HEK293T (cell line): ENCODE data around the gene RNF144B.

ENCODE experiments used
- CTCF ChIA-PET: fragments of 350-600 bp; formaldehyde crosslinking; extraction: SDS; loops from one replicate; lab custom pipeline; 2021; ENCODE audit warnings: antibody characterized with exemption, inconsistent platforms; lab: Yijun Ruan, JAX
- POLR2A ChIA-PET: fragments of 350-600 bp; formaldehyde crosslinking; extraction: SDS; loops from one replicate; lab custom pipeline; 2020; ENCODE audit warnings: antibody characterized with exemption, inconsistent platforms; lab: Yijun Ruan, JAX
- DNase-seq: peaks from one replicate; pipeline ENCODE4 v3.0.0; 2012; ENCODE audit warnings: mixed read lengths; ENCODE audit errors: extremely low spot score
- ARNT ChIP-seq: fragments of 450-650 bp; IDR thresholded peaks from 2 replicates; pipeline ENCODE4 v1.6.1; 2017; ENCODE audit warnings: mild to moderate bottlenecking
- BHLHE40 ChIP-seq: fragments of 450-650 bp; IDR thresholded peaks from 2 replicates; pipeline ENCODE4 v1.6.1; 2016; ENCODE audit warnings: mild to moderate bottlenecking, moderate library complexity, borderline replicate concordance
- CTBP1 ChIP-seq: fragments of 450-650 bp; IDR thresholded peaks from 2 replicates; pipeline ENCODE4 v1.6.1; 2016; ENCODE audit warnings: borderline replicate concordance
- ELF4 ChIP-seq: fragments of 450-650 bp; IDR thresholded peaks from 2 replicates; pipeline ENCODE4 v1.6.1; 2017; ENCODE audit warnings: antibody characterized with exemption
- FOXA1 ChIP-seq: fragments of 450-650 bp; IDR thresholded peaks from 2 replicates; pipeline ENCODE4 v1.6.1; 2016; ENCODE audit warnings: mild to moderate bottlenecking
- FOXK2 ChIP-seq: fragments of 450-650 bp; IDR thresholded peaks from 2 replicates; pipeline ENCODE4 v1.6.1; 2016; ENCODE audit warnings: mild to moderate bottlenecking
- FOXM1 ChIP-seq: fragments of 450-650 bp; IDR thresholded peaks from 2 replicates; pipeline ENCODE4 v1.6.1; 2017; ENCODE audit warnings: mild to moderate bottlenecking, borderline replicate concordance
- HDGF ChIP-seq: fragments of 450-650 bp; IDR thresholded peaks from 2 replicates; pipeline ENCODE4 v1.6.1; 2017; ENCODE audit warnings: antibody characterized with exemption, borderline replicate concordance
- L3MBTL2 ChIP-seq: fragments of 450-650 bp; conservative IDR thresholded peaks from 2 replicates; pipeline ENCODE4 v1.6.1; 2016; ENCODE audit warnings: mild to moderate bottlenecking
- LEF1 ChIP-seq: fragments of 450-650 bp; IDR thresholded peaks from 2 replicates; pipeline ENCODE4 v1.6.1; 2017; ENCODE audit warnings: mild to moderate bottlenecking, borderline replicate concordance
- NFRKB ChIP-seq: fragments of 450-650 bp; IDR thresholded peaks from 2 replicates; pipeline ENCODE4 v1.6.1; 2016; ENCODE audit warnings: mild to moderate bottlenecking, moderate library complexity
- SP1 ChIP-seq: fragments of 450-650 bp; IDR thresholded peaks from 2 replicates; pipeline ENCODE4 v1.6.1; 2017
- SUZ12 ChIP-seq: fragments of 450-650 bp; IDR thresholded peaks from 2 replicates; pipeline ENCODE4 v1.6.1; 2016; ENCODE audit warnings: mild to moderate bottlenecking
- TARDBP ChIP-seq: fragments of 450-650 bp; IDR thresholded peaks from 2 replicates; pipeline ENCODE4 v1.6.1; 2016
- ZNF384 ChIP-seq: fragments of 450-650 bp; IDR thresholded peaks from 2 replicates; pipeline ENCODE4 v1.6.1; 2016
- TF ChIP-seq, protein P1 (sequence below): fragments of 450-650 bp; IDR thresholded peaks from 2 replicates; pipeline ENCODE4 v1.6.1; 2016

Gene RNF144B

DNA sequence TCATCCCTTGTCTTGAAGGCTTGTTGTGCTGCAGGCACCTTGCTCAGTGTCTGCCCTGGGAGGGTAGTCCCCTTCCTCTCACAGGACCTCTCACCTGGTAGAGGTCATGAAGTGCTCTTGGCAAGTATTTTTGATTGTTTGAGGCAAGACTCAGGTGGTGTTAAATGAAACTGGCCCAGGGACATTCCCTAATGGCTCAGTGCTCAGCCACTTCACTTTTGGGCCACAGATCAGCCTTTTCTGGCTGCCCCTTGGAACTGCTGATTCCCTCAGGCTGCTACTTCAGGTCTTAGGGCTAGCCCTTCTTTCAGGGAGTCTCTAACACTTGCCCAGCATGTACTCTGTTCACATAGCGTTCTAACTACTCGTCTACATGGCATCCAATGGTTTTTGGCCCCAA lies 111.3 kb downstream of the RNF144B start:
- POLR2A ChIA-PET = no interaction called here
- TF ChIP-seq FOXA1 (no peak), ELF4 (no peak), BHLHE40 (no peak), TARDBP (no peak), FOXM1 (no peak), CTBP1 (no peak), SP1 (no peak), NFRKB (no peak), ARNT (no peak), SUZ12 (no peak), LEF1 (no peak), L3MBTL2 (no peak), ZNF384 (no peak), HDGF (no peak), FOXK2 (no peak)
- TF ChIP-seq, protein P1, sequence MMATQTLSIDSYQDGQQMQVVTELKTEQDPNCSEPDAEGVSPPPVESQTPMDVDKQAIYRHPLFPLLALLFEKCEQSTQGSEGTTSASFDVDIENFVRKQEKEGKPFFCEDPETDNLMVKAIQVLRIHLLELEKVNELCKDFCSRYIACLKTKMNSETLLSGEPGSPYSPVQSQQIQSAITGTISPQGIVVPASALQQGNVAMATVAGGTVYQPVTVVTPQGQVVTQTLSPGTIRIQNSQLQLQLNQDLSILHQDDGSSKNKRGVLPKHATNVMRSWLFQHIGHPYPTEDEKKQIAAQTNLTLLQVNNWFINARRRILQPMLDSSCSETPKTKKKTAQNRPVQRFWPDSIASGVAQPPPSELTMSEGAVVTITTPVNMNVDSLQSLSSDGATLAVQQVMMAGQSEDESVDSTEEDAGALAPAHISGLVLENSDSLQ = no peak
- CTCF ChIA-PET = no interaction called here
- DNase-seq = no peak

DNA sequence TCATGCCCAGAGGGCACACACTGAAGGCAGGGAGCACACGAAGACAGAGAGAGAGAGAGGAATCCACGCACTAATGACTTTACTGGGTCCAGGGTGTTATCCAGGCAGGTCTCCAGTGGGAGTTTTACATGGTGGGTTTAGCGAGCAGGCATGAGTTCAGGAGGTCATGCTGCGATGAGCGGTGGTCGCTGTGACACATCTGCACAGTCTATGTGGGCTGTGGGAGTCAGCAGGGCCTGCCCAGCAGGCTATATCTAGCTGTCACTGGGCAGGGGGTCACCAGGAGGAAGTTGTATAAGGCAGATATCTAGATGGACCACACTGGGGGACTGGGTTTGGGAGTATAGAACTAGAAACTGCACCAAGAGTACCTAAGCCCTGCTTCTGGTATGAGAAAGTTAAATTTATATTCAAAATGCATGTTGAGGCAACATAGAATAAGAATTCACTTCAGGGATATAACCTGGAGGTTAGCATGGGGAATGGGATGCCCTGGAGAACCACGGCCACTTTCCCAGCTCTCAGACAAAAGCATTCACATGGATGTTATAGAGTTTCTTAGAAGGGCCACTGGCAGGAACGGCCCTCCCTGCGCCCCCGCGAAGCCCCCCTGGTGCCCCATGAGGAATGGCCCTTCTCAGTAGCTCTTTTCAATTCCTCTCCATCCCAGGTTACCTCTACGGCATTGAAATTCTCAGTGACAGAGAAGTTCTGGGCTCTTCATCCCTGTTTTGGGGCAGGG lies 113.9 kb downstream of the RNF144B start:
- ChIA-PET CTCF (interaction anchor here (1.3 kb wide), 1 partner anchor 179 kb away, joined by 3 read pairs; no protein-coding TSS in a partner anchor), POLR2A (no interaction called here)
- no peak for DNase-seq
- TF ChIP-seq LEF1 (no peak), SP1 (no peak), BHLHE40 (no peak), CTBP1 (no peak), HDGF (no peak), ELF4 (no peak), TARDBP (no peak), NFRKB (no peak), FOXK2 (no peak), ZNF384 (no peak), FOXM1 (no peak), SUZ12 (no peak), ARNT (no peak), FOXA1 (no peak), L3MBTL2 (no peak)
- TF ChIP-seq, protein P1 = no peak

DNA sequence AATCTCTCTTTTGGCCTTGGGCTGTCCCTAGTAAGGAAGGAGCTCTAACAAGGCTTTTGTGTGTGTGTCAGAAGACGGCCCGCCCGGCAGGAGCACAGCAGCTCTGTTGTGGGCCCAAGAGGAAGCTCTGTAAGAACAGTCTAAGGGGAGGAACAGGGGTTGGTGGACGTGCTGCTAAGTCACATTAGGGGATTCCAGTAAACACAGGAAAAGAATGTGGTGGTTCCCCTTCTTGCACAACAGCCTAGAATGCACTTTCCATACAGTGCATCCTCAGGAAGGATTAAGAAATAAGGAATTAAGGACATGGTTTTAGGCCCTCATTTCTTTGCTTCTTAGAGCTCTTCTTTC lies 114.5 kb downstream of the RNF144B start:
- ChIA-PET POLR2A (no interaction called here), CTCF (interaction anchor here (1.3 kb wide), 1 partner anchor 179 kb away, joined by 3 read pairs; no protein-coding TSS in a partner anchor)
- TF ChIP-seq TARDBP (no peak), FOXM1 (no peak), LEF1 (no peak), SP1 (no peak), HDGF (no peak), SUZ12 (no peak), L3MBTL2 (no peak), ELF4 (no peak), BHLHE40 (no peak), NFRKB (no peak), FOXK2 (no peak), CTBP1 (no peak), FOXA1 (no peak), ZNF384 (no peak), ARNT (no peak)
- TF ChIP-seq, protein P1 = no peak
- DNase-seq = no peak

DNA sequence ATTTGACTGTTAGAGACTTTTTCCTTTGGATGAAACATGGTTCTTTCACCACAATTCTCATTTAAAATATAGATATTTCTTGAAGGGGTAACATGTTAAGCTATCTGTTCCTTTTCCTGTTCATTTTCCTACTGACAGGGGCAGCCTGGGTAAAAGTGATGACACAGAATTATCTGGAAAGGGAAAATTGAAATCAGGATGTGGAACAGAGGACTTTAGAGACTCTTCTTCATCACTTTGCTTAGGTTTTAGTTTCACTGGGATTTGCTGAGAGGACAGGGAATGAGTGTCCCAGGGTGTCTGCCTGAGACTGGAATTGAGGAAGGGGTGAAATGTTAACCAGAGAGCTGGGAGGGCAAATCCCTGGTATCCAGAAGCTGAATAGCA lies 116.0 kb downstream of the RNF144B start:
- POLR2A ChIA-PET = interaction anchor here (0.7 kb wide), 1 partner anchor 175 kb away, joined by 5 read pairs; no protein-coding TSS in a partner anchor
- CTCF ChIA-PET = interaction anchor here (0.6 to 2.9 kb wide), 6 partner anchors 29 to 223 kb away, joined by 3 to 15 read pairs (median 3); no protein-coding TSS in a partner anchor
- no peak for DNase-seq
- TF ChIP-seq SP1 (no peak), ARNT (no peak)

DNA sequence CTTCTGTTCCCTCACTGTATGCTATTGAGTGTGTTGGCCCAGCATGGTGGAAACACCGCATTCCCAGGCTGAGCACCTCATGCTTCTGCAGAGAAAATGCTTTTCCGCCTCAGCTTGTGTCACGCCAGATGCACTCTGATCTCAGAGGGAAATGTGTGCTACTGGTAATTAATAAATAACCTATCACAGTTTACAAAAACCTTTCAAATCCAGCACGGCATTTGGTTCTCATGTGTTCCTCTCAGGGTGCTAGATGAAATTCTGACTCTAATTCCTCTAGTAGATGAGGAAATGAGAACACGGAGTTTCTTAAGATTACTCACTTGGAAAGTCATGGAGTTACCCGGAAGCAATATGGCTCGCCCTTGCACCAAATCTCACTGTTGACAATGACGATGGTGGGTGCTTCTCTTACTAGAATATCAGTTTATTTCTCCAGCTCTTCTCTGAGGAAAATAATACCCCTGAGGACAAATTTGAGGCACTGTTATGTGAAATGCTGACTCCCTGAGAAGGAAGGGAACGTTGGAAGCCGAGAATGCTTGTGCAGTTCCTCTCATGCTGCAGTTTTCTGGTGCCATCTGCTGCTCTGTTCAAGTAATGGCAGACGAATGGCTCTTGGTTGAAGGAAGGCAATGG lies 116.6 kb downstream of the RNF144B start:
- POLR2A ChIA-PET = interaction anchor here (0.7 kb wide), 1 partner anchor 176 kb away, joined by 5 read pairs; no protein-coding TSS in a partner anchor
- CTCF ChIA-PET = interaction anchor here (0.6 to 2.9 kb wide), 7 partner anchors 30 to 1700 kb away, joined by 3 to 15 read pairs (median 3); no protein-coding TSS in a partner anchor
- TF ChIP-seq ZNF384 = no peak
- no peak for TF ChIP-seq LEF1
- TF ChIP-seq ELF4 = no peak
- peak; percentile 66 for DNase-seq

DNA sequence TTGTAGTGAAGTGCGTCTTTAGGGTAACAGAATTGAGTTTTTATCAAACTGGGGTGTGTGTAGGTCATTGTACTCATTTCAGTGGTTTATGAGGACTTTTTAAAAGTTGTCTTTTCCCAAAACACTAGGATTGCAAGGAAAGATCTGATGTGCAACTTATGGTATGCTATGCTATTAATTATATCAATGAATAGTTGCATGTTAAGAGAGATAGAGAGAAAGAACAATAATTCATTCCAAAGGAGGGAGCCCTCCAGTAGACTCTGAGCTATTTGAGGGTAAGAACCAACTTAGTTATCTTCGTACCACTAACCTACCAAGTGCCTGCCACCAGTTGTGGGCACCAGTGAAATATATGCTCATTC lies 117.1 kb downstream of the RNF144B start:
- ChIA-PET CTCF (interaction anchor here (1.0 to 2.9 kb wide), 3 partner anchors 31 to 224 kb away, joined by 3 to 15 read pairs (median 3); no protein-coding TSS in a partner anchor), POLR2A (no interaction called here)
- no peak for DNase-seq
- TF ChIP-seq CTBP1 = no peak
- no peak for TF ChIP-seq LEF1
- no peak for TF ChIP-seq FOXK2
- TF ChIP-seq SUZ12 = no peak
- no peak for TF ChIP-seq ARNT
- no peak for TF ChIP-seq ELF4
- no peak for TF ChIP-seq NFRKB
- TF ChIP-seq, protein P1 = no peak
- TF ChIP-seq SP1 = no peak
- TF ChIP-seq FOXM1 = no peak
- TF ChIP-seq FOXA1 = no peak
- no peak for TF ChIP-seq ZNF384
- TF ChIP-seq TARDBP = no peak
